Activated CD4-positive, alpha-beta T cell treated with anti-CD3 and anti-CD28 coated beads, Interleukin-2, amount 50 U/mL, for 48 hours (primary cell): ENCODE data around the gene LDB3.
"Not testable (repeated sequence)": the region's sequence is repeated elsewhere in the genome, so short reads cannot be mapped to it uniquely, and the experiment has no call there.

ENCODE experiments used
- DNase-seq, 2 experiments: peaks; one replicate each; pipeline ENCODE4 v3.0.0-alpha.2; 2020

The LDB3 gene

DNA sequence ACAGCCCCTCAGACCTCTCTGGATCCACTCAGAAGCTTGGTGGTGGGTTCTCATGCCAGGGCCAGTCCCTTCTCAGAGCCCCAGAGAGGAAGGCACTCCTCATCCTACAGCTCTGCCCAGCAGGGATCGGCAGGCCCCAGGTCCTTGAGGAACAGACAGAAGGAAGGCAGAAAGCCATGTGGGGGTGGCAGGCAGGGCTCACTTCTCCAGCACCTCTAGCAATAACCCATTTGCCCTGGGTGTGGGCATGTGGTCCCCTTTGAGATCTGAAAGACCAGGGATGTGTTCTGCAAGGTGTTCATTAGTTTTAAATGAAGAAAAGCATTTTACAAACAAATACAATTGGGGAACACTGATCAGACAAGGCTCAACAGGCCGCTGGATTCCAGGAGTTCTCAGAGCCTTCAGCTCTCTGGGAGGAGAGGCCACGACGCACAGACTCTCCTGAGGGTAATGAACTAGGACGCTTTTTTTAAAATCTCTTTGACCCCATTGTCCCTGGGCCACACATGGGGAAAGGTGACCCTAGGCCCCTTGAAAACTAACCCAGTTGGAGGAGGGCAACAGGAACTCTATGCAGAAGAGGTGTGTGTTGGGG is 40.6 kb downstream of the LDB3 start:
- no peak for DNase-seq

- no peak for DNase-seq
Observed at GRCh38 chr10:86709396-86710185, 41.3 kb downstream of the LDB3 start.

- DNase-seq = peak; percentile 80 to 85
Observed at GRCh38 chr10:86710987-86711512, 42.7 kb downstream of the LDB3 start.

DNA sequence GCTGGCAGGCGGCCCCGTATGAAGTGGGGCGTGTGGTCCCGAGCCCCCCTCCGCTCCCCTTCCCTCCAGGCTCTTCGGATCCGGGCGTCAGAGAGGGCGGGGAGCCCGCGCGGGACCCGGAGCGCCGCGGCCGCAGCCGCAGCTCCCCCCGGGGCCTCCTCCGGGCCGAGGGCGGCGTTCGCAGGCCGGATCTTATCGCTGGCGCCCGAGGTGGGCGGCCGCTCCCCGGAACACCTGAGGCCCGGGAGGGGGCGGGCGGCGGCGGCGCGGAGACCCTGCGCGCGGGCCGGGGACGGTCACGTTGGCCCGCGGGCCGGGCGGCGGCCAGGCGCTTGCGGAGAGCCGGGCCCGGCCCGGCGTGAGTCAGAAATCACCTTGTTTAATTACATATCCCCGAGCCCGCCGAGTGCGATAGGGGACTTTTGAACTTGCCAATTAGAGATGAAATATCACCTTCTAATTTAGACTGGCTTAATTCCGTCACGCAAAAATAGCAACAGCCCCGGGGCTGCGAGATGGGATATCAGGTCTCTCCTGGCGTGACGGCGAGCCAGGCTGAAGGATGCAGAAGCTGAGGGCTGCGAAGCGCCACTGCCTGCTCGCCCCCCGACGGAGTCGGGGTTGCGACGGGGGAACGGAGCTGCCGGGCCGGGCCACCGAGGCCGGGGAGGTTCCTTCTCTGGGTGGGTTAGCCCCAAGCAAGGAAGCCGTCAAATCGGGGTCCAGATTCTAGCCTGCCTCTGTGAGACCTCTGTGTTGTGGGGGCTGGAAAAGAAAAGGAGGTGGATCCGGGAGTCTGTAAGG is 43.4 kb downstream of the LDB3 start:
- DNase-seq = peak; percentile 50 to 56

DNA sequence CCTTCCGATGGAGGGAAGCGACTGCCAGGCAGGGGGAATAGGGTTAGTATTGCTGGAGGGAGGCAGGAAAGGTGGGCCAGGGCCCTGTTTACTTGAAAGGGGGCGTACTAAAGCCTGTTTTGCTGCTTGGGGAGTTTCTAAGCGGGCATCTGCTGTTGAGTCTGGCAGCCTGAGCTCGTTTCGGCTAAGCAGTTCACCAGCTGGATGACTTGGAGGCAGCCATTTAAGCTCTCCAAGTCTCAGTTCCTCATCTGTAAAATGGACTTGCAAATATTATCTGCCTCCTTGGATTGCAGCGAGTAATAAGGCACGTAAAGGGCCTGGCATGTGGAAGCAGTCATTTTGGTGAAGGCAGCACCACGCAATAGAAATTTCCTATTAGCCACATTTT is 44.0 kb downstream of the LDB3 start:
- no peak for DNase-seq

GRCh38 chr10:86715156-86715795 is 47.0 kb downstream of the LDB3 start:
- no peak for DNase-seq

DNA sequence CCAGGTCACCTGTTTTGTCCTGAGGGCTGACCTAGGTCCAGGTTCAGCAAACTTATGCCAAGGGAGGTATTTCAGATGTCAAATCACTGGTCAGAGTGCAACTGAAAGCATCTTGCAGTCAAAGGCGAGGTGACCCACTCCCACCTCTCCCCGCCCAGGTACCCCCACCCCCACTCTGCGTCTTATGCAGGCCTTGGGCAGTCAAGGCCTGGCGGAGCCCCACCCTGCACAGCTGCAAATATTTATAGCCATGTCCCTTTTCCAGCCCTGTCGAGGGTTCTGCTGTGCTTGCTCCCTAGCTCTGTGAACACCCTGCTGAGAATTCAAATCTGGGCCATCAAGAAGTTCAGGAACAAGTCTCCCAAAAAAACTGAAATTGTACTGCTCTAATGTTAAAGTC is 47.5 kb downstream of the LDB3 start:
- DNase-seq = no peak

DNA sequence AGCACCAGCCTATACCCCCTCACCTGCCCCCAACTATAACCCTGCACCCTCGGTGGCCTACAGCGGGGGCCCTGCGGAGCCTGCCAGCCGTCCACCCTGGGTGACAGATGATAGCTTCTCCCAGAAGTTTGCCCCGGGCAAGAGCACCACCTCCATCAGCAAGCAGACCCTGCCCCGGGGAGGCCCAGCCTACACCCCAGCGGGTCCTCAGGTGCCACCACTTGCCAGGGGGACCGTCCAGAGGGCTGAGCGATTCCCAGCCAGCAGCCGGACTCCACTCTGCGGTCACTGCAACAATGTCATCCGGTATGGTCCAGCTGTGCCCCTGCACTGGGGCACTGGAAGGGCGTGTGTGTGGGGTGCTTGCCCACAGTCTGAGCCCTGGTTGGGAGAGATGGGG is 48.2 kb downstream of the LDB3 start:
- DNase-seq = no peak

DNA sequence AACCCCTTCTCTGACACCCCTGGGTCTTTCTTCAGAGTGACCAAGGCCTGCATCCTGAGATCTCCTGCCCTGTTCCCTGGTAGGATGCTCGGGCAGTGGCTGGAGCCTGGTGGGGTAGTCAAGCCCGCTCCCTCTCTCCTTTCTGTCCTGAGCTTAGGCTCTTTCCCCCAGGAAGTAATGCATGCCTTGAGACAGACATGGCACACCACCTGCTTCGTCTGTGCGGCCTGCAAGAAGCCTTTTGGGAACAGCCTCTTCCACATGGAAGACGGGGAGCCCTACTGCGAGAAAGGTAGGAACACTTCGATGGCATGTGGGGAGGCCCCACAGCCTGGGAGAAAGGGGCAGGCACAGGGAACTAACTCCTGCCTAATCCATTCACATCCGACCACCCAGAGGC is 50.2 kb downstream of the LDB3 start:
- DNase-seq = no peak

GRCh38 chr10:86721232-86721631 is 52.9 kb downstream of the LDB3 start:
- no peak for DNase-seq

GRCh38 chr10:86723009-86723408 is 54.7 kb downstream of the LDB3 start:
- no peak for DNase-seq

GRCh38 chr10:86724445-86724844 is 56.1 kb downstream of the LDB3 start:
- DNase-seq = no peak

DNA sequence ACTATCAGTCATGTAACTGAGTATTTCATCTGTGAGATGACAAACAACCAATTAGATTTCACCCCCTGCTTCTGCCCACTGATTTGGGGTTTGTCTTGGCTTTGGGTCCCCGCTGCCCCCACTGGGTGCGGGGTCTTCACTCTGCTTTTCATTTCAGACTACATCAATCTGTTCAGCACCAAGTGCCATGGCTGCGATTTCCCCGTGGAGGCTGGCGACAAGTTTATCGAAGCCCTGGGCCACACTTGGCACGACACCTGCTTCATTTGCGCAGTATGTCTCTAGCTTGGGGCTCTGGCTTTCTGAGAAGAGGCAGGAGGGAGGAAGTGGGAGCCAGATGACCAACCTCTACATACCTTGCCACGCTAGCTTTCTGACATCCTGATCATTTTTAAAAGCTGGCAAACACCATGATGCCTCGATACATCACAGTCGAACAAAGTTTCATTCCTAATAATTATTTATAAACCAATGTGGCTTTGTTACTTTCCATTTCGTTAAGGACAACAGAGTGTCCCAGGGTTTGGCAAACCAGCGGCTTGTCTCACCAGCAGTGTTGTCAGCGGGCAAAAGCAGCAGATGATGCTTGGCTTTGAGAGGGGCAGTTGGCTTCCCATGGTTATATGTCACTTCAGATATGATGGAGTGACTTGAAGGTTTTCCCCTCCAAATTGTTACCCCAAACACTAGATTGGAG is 57.8 kb downstream of the LDB3 start:
- DNase-seq = no peak

GRCh38 chr10:86726677-86726999 is 58.3 kb downstream of the LDB3 start:
- no peak for DNase-seq

DNA sequence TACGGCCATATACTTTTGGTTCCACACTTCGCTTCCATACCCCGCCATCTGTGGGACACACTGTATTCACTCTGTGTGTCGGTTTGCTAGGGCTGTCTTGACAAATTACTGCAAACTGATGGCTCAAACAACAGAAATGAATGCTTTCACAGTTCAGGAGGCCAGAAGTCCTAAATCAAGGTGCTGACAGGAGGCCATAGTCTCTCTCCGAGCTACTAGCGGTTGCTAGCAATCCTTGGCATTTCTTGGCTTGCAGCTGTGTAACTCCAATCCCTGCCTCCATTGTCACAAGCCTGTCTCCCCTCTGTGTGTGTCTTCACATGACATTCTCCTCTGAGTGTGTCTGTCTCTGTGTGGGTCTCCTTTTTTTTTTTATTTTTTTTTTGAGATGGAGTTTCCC is 59.2 kb downstream of the LDB3 start:
- no peak for DNase-seq

- no peak for DNase-seq
Observed at GRCh38 chr10:86728056-86728455, 59.7 kb downstream of the LDB3 start.

DNA sequence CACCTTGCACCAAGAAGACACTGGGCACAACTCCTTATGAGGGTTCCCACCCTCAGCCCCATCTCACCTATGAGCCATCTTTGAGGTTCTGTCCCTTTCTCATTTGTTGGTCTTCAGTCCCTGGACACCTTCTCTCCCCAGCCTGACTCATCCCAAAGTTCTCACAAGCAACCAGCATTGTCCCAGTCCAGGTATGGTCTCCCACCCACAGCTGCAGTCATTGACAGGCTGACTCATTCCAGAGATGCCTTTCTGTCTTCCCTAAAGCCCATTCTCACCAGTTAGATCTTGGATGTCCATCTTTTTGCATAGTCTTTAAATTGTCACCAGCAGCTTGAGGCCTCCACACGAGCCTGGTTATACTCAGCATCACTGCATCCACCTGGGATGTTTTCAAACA is 61.4 kb downstream of the LDB3 start:
- no peak for DNase-seq

DNA sequence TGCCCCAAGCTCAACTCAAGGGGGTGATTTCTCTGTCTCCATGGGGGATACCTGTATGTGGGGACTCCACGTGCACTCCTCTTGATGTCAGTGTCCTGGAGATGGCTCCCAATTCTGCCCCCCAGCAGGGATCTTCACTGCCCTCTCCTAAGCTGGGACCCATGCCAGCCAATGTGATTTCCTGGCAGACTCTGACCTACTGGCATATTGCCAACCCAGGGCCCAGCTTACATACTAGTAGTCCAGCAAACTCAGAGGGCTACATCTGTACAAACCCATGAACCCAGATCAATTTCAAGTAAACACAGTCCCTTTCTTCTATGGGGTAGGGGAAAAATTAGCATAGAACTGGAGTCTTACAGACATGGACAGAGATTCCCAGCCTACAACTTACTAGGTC is 61.9 kb downstream of the LDB3 start:
- no peak for DNase-seq

GRCh38 chr10:86732771-86733170 is 64.5 kb downstream of the LDB3 start:
- no peak for DNase-seq

DNA sequence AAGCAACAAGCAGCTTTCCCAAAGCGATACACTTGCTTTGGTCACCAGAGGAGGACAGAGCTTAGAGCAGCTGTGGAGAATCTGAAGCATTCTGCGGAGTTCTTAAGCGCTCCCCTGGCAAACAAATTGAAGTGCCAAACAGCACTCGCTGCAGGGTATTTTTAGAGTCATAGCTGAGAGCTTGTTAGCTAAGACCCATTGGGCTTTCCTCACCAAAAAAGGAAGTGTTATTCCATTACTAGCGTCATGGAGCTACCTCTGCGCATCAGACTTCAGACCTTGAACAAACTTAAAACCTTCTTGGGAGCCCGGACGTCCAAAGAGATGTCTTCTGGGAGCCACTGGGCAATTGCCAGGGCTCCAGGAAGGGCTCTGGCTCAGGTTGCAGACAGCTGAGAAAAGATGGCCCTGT is 65.0 kb downstream of the LDB3 start:
- DNase-seq = no peak

DNA sequence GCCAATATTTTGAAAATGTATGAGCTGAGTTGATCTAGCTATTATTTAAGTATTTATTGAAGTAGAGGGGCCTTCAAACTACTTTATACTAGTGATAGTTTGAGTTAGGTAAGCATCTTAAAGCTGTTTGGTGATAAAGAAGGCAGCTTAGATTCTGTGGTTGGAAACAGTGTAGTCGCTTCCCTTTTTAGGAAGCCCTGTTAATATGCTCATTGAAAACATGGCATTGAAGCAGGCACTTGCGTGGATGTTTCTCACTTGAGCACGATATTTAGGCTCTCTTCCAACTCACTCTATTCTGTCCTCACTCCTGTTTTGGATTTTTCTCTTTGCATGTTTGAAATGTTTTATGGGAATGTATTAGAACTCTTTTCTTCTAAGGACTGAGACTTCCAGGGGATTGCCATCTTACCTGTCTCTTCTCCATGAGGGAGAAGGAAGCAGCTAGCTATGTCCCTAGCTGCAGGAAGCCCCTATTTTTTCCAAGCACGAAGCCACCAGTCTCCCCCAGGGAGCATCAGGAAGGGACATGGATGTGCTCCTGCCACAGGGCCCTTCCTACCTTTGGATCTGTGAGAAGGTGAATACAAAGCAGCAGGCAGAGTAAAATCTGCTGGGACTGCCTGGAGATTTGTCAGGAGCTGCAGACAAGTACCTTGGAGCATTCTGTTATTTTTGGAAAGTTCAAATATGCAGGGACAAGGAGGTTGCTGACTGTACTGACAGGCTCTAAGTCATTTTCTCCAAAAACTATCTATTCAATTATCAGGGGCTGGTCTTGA is 66.1 kb downstream of the LDB3 start:
- no peak for DNase-seq

DNA sequence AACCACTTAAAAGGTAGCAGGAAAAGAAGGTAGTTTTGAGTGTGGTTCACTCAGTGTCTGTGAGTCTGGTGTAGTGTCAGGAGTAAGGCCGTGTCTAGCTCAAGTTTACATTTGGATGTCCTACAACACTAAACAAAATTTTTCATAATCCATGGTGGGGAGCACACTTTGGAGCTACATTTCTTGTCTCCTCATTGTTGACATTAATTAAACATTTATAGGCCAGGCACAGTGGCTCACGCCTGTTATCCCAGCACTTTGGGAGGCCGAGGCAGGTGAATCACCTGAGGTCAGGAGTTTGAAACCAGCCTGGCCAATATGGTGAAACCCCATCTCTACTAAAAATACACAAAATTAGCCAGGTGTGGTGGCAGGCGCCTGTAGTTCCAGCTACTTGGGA is 67.0 kb downstream of the LDB3 start:
- DNase-seq = not testable (repeated sequence)
